GM12872 (cell line): ENCODE data around the gene ATF3.
A peak's percentile ranks its signal among the peaks of the same experiment; 100 is the strongest.

Source experiments
- TF ChIP-seq, protein P1 (sequence below): IDR thresholded peaks from 3 replicates; pipeline ENCODE4 v1.5.1; 2011; ENCODE audit warnings: low read depth, mild to moderate bottlenecking, low read length, moderate library complexity; ENCODE audit not compliant: insufficient read depth

ATF3 gene

DNA sequence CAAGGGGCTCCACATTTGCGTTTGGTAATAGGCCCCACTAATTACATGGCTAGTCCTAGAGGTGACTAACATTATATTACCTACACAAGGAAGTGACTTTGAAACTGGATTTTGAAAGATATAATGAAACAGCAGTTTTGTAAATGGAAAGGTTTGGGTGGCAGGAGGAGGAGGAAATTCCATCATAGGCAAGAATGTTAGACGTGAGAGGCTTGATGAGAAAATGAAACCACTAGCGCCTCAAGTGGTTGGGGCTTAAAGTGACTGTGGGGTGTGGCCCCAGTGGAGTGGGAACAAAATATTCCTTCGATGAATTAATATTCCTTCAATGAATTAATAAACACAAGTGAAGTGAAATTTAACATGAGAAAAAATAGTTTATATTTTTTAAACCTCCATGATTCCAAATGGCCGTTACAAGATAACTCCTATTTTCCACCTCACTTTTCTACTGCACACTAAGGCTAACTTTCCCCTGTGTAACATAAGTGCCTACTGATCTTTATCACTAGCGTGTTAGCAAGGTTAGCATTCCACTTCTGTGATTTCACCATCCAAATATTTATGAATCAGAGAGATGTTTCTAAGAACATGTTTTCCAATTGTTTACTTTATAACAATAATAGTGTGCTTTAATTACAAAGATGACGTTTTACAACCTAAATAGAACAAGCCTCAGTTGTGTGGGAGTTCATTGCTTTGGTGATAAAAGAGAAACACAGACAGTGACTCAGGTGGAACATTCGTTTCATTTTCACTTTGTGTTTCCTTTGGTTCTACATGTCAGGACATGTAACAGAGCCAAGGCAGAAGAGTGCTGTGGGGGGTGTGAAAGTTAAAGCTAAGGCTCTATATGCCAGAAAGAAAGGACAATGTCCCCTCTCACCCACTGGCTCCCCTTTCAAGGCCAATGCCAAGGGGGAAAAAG, 12.5 kb upstream of the ATF3 start:
- TF ChIP-seq, protein P1, sequence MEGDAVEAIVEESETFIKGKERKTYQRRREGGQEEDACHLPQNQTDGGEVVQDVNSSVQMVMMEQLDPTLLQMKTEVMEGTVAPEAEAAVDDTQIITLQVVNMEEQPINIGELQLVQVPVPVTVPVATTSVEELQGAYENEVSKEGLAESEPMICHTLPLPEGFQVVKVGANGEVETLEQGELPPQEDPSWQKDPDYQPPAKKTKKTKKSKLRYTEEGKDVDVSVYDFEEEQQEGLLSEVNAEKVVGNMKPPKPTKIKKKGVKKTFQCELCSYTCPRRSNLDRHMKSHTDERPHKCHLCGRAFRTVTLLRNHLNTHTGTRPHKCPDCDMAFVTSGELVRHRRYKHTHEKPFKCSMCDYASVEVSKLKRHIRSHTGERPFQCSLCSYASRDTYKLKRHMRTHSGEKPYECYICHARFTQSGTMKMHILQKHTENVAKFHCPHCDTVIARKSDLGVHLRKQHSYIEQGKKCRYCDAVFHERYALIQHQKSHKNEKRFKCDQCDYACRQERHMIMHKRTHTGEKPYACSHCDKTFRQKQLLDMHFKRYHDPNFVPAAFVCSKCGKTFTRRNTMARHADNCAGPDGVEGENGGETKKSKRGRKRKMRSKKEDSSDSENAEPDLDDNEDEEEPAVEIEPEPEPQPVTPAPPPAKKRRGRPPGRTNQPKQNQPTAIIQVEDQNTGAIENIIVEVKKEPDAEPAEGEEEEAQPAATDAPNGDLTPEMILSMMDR, result peak; percentile 63

DNA sequence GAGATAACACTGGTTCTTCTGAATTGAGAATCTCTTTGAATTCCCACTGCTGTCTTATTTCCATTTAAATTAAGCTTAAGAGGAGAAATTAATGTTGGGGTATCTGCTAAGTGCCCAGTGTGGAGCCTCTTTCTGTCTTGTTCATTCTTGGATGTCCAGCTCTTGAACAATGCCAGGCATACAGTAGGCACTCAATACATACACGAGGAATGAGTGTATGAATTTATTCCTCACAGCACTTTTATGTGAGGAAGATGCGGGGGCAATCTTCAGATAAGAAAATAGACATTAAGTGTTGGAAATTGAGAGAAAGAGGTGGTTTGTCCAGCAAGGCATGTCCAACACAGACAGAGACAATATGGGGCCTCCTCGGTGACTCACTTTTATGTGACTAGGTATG, 11.8 kb upstream of the ATF3 start:
- TF ChIP-seq, protein P1, result no peak

GRCh38 chr1:212597487-212597886, 11.1 kb upstream of the ATF3 start:
- TF ChIP-seq, protein P1, result no peak

- TF ChIP-seq, protein P1, result no peak
Observed at GRCh38 chr1:212600071-212600915, 8.3 kb upstream of the ATF3 start.

- TF ChIP-seq, protein P1, result no peak
Observed at GRCh38 chr1:212600980-212601379, 7.6 kb upstream of the ATF3 start.

DNA sequence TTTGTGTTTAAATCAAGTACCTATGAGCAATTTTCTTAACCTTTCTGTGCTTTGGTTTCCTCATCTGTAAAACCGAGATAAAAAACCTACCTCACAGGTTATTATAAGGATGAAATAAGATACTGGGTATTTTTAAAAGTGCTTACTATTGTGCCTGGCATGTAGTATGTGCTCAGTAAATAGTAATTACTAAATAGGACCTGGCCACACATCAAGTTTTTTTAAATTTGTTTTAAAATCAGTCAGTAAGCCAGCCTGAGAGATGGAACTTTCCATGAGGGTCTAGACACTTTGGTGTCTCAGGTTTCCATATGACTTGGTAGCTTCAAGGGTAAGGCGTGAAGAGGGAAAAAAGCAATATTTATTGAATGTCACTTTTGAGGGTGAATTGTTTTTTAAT, 7.0 kb upstream of the ATF3 start:
- TF ChIP-seq, protein P1, result no peak
